H1 (cell line): ENCODE results near the gene FHL2. TPM values are rescaled to one million over a fixed set of nuclear protein-coding genes. Genes with fewer than 3 reads are reported as not detected.

Experiments used
- CTCF ChIA-PET: fragments of 300-600 bp; sonication (Branson Sonifier 250); formaldehyde crosslinking; loops from one replicate; lab custom pipeline; 2021; ENCODE audit not compliant: partially characterized antibody; lab: Charles Lee
- POLR2A ChIA-PET: fragments of 300-600 bp; sonication (Branson Sonifier 250); formaldehyde crosslinking; loops from one replicate; lab custom pipeline; 2021; ENCODE audit warnings: inconsistent platforms; ENCODE audit not compliant: partially characterized antibody; lab: Charles Lee
- DNase-seq, 2 experiments: peaks; one replicate each; pipeline versions ENCODE4 v3.0.0 to v3.0.0-alpha.2; 2010 to 2022; ENCODE audit warnings: low spot score in 2 of 2, low read depth in 1 of 2, mixed read lengths in 1 of 2
- FAIRE-seq: peaks from 2 replicates; lab custom pipeline; 2011; peaks lifted over from hg19 to GRCh38; lab: Jason Lieb, UNC
- H2AFZ ChIP-seq: 2 replicates; pipeline ENCODE4 v1.8.1; 2012; ENCODE audit warnings: low read length, inconsistent platforms
- H2AK5ac ChIP-seq: 2 replicates; pipeline ENCODE4 v1.6.1; 2013; ENCODE audit warnings: low read depth, low read length
- H2BK120ac ChIP-seq: replicated peaks from 2 replicates; pipeline ENCODE3; 2013; ENCODE audit warnings: low read depth, low read length, inconsistent platforms
- H2BK12ac ChIP-seq: 2 replicates; pipeline ENCODE4 v1.6.1; 2013; ENCODE audit warnings: low read depth, low read length
- H2BK15ac ChIP-seq: 2 replicates; pipeline ENCODE4 v1.6.1; 2013; ENCODE audit warnings: low read length
- H2BK20ac ChIP-seq: 2 replicates; pipeline ENCODE4 v1.6.1; 2013; ENCODE audit warnings: low read length
- H2BK5ac ChIP-seq: 2 replicates; pipeline ENCODE4 v1.6.1; 2013; ENCODE audit warnings: low read depth, low read length
- H3K14ac ChIP-seq: 2 replicates; pipeline ENCODE4 v1.6.1; 2013; ENCODE audit warnings: inconsistent platforms; ENCODE audit not compliant: insufficient read length
- H3K18ac ChIP-seq: 2 replicates; pipeline ENCODE4 v1.6.1; 2013; ENCODE audit warnings: low read length; ENCODE audit errors: extremely low read depth
- H3K23ac ChIP-seq: 2 replicates; pipeline ENCODE4 v1.6.1; 2013; ENCODE audit warnings: inconsistent platforms; ENCODE audit not compliant: insufficient read length
- H3K23me2 ChIP-seq: 2 replicates; pipeline ENCODE4 v1.6.1; 2013; ENCODE audit warnings: low read depth, low read length
- H3K27ac ChIP-seq: 2 replicates; pipeline ENCODE4 v1.6.1; 2011; ENCODE audit warnings: low read depth, low read length, inconsistent platforms
- H3K27me3 ChIP-seq, 4 experiments: replicated peaks in 1 of 4; 1 replicate in 1 of 4; 2 replicates in 3 of 4; pipeline versions ENCODE4 v1.6.1 to v1.8.1; 2011 to 2013; ENCODE audit warnings: low read length in 3 of 4, mild to moderate bottlenecking in 3 of 4, inconsistent platforms in 2 of 4, mixed read lengths in 2 of 4, moderate library complexity in 1 of 4; ENCODE audit not compliant: control insufficient read depth in 3 of 4, insufficient read depth in 3 of 4; ENCODE audit errors: extremely low read depth in 1 of 4
- H3K36me3 ChIP-seq, 4 experiments: 2 replicates each; pipeline versions ENCODE4 v1.6.1 to v1.8.1; 2011 to 2013; ENCODE audit warnings: mild to moderate bottlenecking in 4 of 4, low read length in 3 of 4, moderate library complexity in 2 of 4, control low read depth in 1 of 4, inconsistent platforms in 1 of 4; ENCODE audit not compliant: insufficient read depth in 4 of 4, control insufficient read depth in 2 of 4
- H3K4ac ChIP-seq: replicated peaks from 2 replicates; pipeline ENCODE3; 2013; ENCODE audit warnings: low read length, low read depth, mixed read lengths, inconsistent platforms; ENCODE audit not compliant: insufficient read length
- H3K4me1 ChIP-seq, 4 experiments: replicated peaks in 1 of 4; 1 replicate in 1 of 4; 2 replicates in 3 of 4; pipeline versions ENCODE4 v1.6.1 to v1.8.1; 2011 to 2013; ENCODE audit warnings: low read length in 3 of 4, inconsistent platforms in 2 of 4, mixed read lengths in 1 of 4; ENCODE audit not compliant: insufficient read depth in 4 of 4, control insufficient read depth in 3 of 4
- H3K4me2 ChIP-seq, 2 experiments: 2 replicates each; pipeline versions ENCODE4 v1.6.1 to v1.8.1; 2011 to 2013; ENCODE audit warnings: low read depth in 2 of 2, low read length in 2 of 2, control low read depth in 1 of 2, inconsistent platforms in 1 of 2, mild to moderate bottlenecking in 1 of 2; ENCODE audit not compliant: insufficient read depth in 1 of 2
- H3K4me3 ChIP-seq, 4 experiments: fragments of 200-600, 300-600 bp in 1 of 4; sonication (generic), shearing (Covaris generic), sonication (Bioruptor Twin) in 1 of 4; 2 replicates each; pipeline versions ENCODE4 v1.5.1 to v1.8.1; 2011 to 2016; ENCODE audit warnings: low read length in 4 of 4, low read depth in 3 of 4, control low read depth in 2 of 4, inconsistent platforms in 2 of 4, mild to moderate bottlenecking in 2 of 4, mixed read lengths in 1 of 4, moderate library complexity in 1 of 4; ENCODE audit not compliant: insufficient read depth in 2 of 4; ENCODE audit errors: extremely low read depth in 1 of 4
- H3K56ac ChIP-seq: replicated peaks from 2 replicates; pipeline ENCODE3; 2013; ENCODE audit warnings: low read depth, mild to moderate bottlenecking, mixed read lengths, low read length, inconsistent platforms; ENCODE audit not compliant: insufficient read length
- H3K79me1 ChIP-seq: 2 replicates; pipeline ENCODE4 v1.6.1; 2013; ENCODE audit warnings: low read depth, low read length, control low read depth
- H3K79me2 ChIP-seq, 2 experiments: 2 replicates each; pipeline versions ENCODE4 v1.6.1 to v1.8.1; 2012 to 2013; ENCODE audit warnings: low read length in 2 of 2, mild to moderate bottlenecking in 2 of 2, inconsistent platforms in 1 of 2; ENCODE audit not compliant: insufficient read depth in 2 of 2, control insufficient read depth in 1 of 2
- H3K9ac ChIP-seq, 4 experiments: replicated peaks in 1 of 4; 1 replicate in 1 of 4; 2 replicates in 3 of 4; pipeline versions ENCODE4 v1.6.1 to v1.8.1; 2011 to 2013; ENCODE audit warnings: low read depth in 3 of 4, low read length in 3 of 4, control low read depth in 2 of 4, mild to moderate bottlenecking in 2 of 4, moderate library complexity in 2 of 4, inconsistent platforms in 1 of 4; ENCODE audit errors: extremely low read depth in 1 of 4
- H3K9me3 ChIP-seq, 2 experiments: 2 replicates each; pipeline versions ENCODE4 v1.6.1 to v1.8.1; 2012 to 2013; ENCODE audit warnings: mild to moderate bottlenecking in 2 of 2, moderate library complexity in 2 of 2, control low read depth in 1 of 2, inconsistent platforms in 1 of 2, low read depth in 1 of 2, low read length in 1 of 2, mixed read lengths in 1 of 2; ENCODE audit not compliant: insufficient read depth in 2 of 2
- H4K20me1 ChIP-seq, 2 experiments: replicated peaks in 1 of 2; 2 replicates each; pipeline versions ENCODE3 to v1.8.1; 2011 to 2013; ENCODE audit warnings: inconsistent platforms in 2 of 2, low read length in 2 of 2, mild to moderate bottlenecking in 1 of 2; ENCODE audit not compliant: insufficient read depth in 2 of 2, control insufficient read depth in 1 of 2
- H4K5ac ChIP-seq: 2 replicates; pipeline ENCODE4 v1.6.1; 2013; ENCODE audit warnings: low read length, low read depth, mixed read lengths, inconsistent platforms; ENCODE audit not compliant: insufficient read length
- H4K8ac ChIP-seq: 2 replicates; pipeline ENCODE4 v1.8.0; 2013; ENCODE audit warnings: mild to moderate bottlenecking, moderate library complexity, low read length, inconsistent platforms; ENCODE audit not compliant: insufficient read depth; ENCODE audit errors: extremely low read depth
- H4K91ac ChIP-seq: replicated peaks from 2 replicates; pipeline ENCODE3; 2013; ENCODE audit warnings: low read length, mixed read lengths, inconsistent platforms; ENCODE audit not compliant: insufficient read length
- GTF2F1 ChIP-seq: IDR thresholded peaks from 2 replicates; pipeline ENCODE4 v1.6.1; 2012; ENCODE audit warnings: low read depth, low read length, improper control_type of control experiment, borderline replicate concordance
- SIRT6 ChIP-seq: IDR thresholded peaks from one replicate; pipeline ENCODE4 v1.7.1; 2012; ENCODE audit warnings: low read length, inconsistent platforms
- WGBS, 2 experiments: shearing (Covaris generic) in 1 of 2; methylation state at CpG; one replicate each; pipeline versions ENCODE4 v1.1.6 to v1.1.7; 2013 to 2015; ENCODE audit warnings: low lambda C conversion rate in 2 of 2, mixed read lengths in 2 of 2, inconsistent platforms in 1 of 2, low coverage in 1 of 2, missing lambda C conversion rate in 1 of 2; ENCODE audit not compliant: insufficient replicate concordance in 2 of 2, insufficient coverage in 1 of 2, insufficient read length in 1 of 2; ENCODE audit errors: extremely low coverage in 1 of 2, missing lambda C conversion rate in 1 of 2; 5-methylcytosine and 5-hydroxymethylcytosine counted together
- polyA plus RNA-seq, 7 experiments: library from polyadenylated mRNA; depleted of rRNA in 3 of 7; stranded (reverse) in 5 of 7; unstranded in 2 of 7; fragments of >200 nt in 5 of 7; fragments of 200-250 nt in 2 of 7; gene quantifications; 1 replicate in 5 of 7; 2 replicates in 1 of 7; 4 replicates in 1 of 7; pipeline versions ENCODE4 v1.2.1 to v1.2.3, GENCODE V29; 2011 to 2013; ENCODE audit warnings: missing spikeins in 2 of 7, mixed read lengths in 2 of 7
- total RNA-seq: library from RNA; stranded (reverse); fragmentation: NEBNext Ultra II Directional; extraction: Animal tissue kit (Norgen Biotek cat#: 25700); gene quantifications from 2 replicates; pipeline ENCODE4 v1.2.1, GENCODE V29; 2021

The FHL2 gene
- total and polyA plus RNA-seq, 2 of the 8 experiments (the other 6 are each of a cell fraction or from before 2014, with no cell fraction given): 33.2 to 64.3 TPM

GRCh38 chr2:105447476-105447875 is 48.6 kb upstream of the FHL2 start:
- no peak overlapping the region for H4K5ac ChIP-seq
- no peak overlapping the region for H2AFZ ChIP-seq
- no peak overlapping the region for H2BK12ac ChIP-seq
- H3K4ac ChIP-seq: no peak overlapping the region
- no peak overlapping the region for H2AK5ac ChIP-seq
- TF ChIP-seq SIRT6: no peak
- no peak for TF ChIP-seq GTF2F1
- H3K18ac ChIP-seq: no peak overlapping the region
- H3K9ac ChIP-seq: no peak overlapping the region
- H3K36me3 ChIP-seq: no peaks in the 10 kb centered on the region
- no peak overlapping the region for H3K56ac ChIP-seq
- H3K27ac ChIP-seq: no peak overlapping the region
- FAIRE-seq: no peak
- H3K4me1 ChIP-seq: peaks cover 0 to 5% (median under 1%) of the 10 kb centered on the region in 4 experiments; a peak in 2 of 7 replicates
- no peak overlapping the region for H2BK120ac ChIP-seq
- H4K20me1 ChIP-seq: no peaks in the 10 kb centered on the region
- no peak overlapping the region for H3K4me2 ChIP-seq
- no peaks in the 10 kb centered on the region for H3K79me2 ChIP-seq
- ChIA-PET POLR2A (interaction anchor here (1.0 kb wide), 1 partner anchor 52 kb away, joined by 3 read pairs; no protein-coding TSS in a partner anchor), CTCF (interaction anchor here (1.4 kb wide), 2 partner anchors 43 to 73 kb away, joined by 4 read pairs; no protein-coding TSS in a partner anchor)
- H3K27me3 ChIP-seq: no peaks in the 10 kb centered on the region
- no peaks in the 10 kb centered on the region for H3K9me3 ChIP-seq
- H3K79me1 ChIP-seq: no peaks in the 10 kb centered on the region
- no peak for DNase-seq
- H3K23ac ChIP-seq: no peak overlapping the region
- no peak overlapping the region for H2BK15ac ChIP-seq
- H4K91ac ChIP-seq: no peak overlapping the region
- H3K4me3 ChIP-seq: no peak overlapping the region
- no peak overlapping the region for H4K8ac ChIP-seq
- H2BK20ac ChIP-seq: no peak overlapping the region
- WGBS, 2 experiments: 92% methylated on average over 4 of the region's 4 CpGs; no CpG with 5 or more reads in 1 of the 2 experiments
- H3K23me2 ChIP-seq: no peaks in the 10 kb centered on the region
- H2BK5ac ChIP-seq: no peak overlapping the region
- H3K14ac ChIP-seq: no peak overlapping the region
